ENCODE results near the gene FARS2. TPM values are rescaled to one million over a fixed set of nuclear protein-coding genes. Genes with fewer than 3 reads are reported as not detected.

The FARS2 gene
- total RNA-seq, 2 experiments from 2014 or later = 15.7 to 18.5 TPM

- ATAC-seq (no peak), DNase-seq (no peak)
- H3K9me3 Mint-ChIP-seq = no peaks in the 10 kb centered on the region
- no peak for TF ChIP-seq CTCF (IDR thresholded peaks at IDR 0.05)
- no peaks in the 10 kb centered on the region for H3K27me3 Mint-ChIP-seq
- H3K4me1 Mint-ChIP-seq (ENCODE audit: low read depth) = peaks cover 28% of the 10 kb centered on the region
- ChIA-PET CTCF (no interaction called here), POLR2A (no interaction called here)
- H3K27ac Mint-ChIP-seq = peak overlapping the region; percentile 23
- peak overlapping the region; percentile 7 for H3K4me3 Mint-ChIP-seq
- H3K36me3 Mint-ChIP-seq (ENCODE audit: low read depth) = no peaks in the 10 kb centered on the region
- intact Hi-C loops (cut with micrococcal nuclease) = no loop called here
Observed at GRCh38 chr6:5338177-5338960, 77.1 kb downstream of the FARS2 start.

GRCh38 chr6:5339786-5340185, 78.5 kb downstream of the FARS2 start:
- Mint-ChIP-seq H3K36me3 (ENCODE audit: low read depth) (no peaks in the 10 kb centered on the region), H3K4me1 (ENCODE audit: low read depth) (peaks cover 24% of the 10 kb centered on the region), H3K27ac (no peak overlapping the region), H3K4me3 (no peak overlapping the region), H3K9me3 (no peaks in the 10 kb centered on the region), H3K27me3 (no peaks in the 10 kb centered on the region)
- no peak for ATAC-seq
- POLR2A ChIA-PET = no interaction called here
- no peak for TF ChIP-seq CTCF (IDR thresholded peaks at IDR 0.05)
- intact Hi-C loops (cut with micrococcal nuclease) = no loop called here
- CTCF ChIA-PET = no interaction called here
- no peak for DNase-seq

- Mint-ChIP-seq H3K4me3 (no peak overlapping the region), H3K36me3 (ENCODE audit: low read depth) (peaks cover 3% of the 10 kb centered on the region), H3K27ac (no peak overlapping the region), H3K9me3 (no peaks in the 10 kb centered on the region), H3K4me1 (ENCODE audit: low read depth) (peaks cover 15% of the 10 kb centered on the region), H3K27me3 (no peaks in the 10 kb centered on the region)
- ATAC-seq (no peak), DNase-seq (no peak)
- intact Hi-C loops (cut with micrococcal nuclease) = no loop called here
- CTCF ChIA-PET = no interaction called here
- POLR2A ChIA-PET = no interaction called here
- no peak for TF ChIP-seq CTCF (IDR thresholded peaks at IDR 0.05)
Observed at GRCh38 chr6:5341845-5342244, 80.5 kb downstream of the FARS2 start.

- H3K4me1 Mint-ChIP-seq (ENCODE audit: low read depth) = peaks cover 9% of the 10 kb centered on the region
Observed at GRCh38 chr6:5343998-5344397, 82.7 kb downstream of the FARS2 start.

More at GRCh38 chr6:5343998-5344397, 82.7 kb downstream of the FARS2 start:
- Mint-ChIP-seq H3K27me3 (no peaks in the 10 kb centered on the region), H3K4me3 (no peak overlapping the region), H3K27ac (no peak overlapping the region), H3K9me3 (peaks cover 2% of the 10 kb centered on the region), H3K36me3 (ENCODE audit: low read depth) (peaks cover 17% of the 10 kb centered on the region)
- ATAC-seq = no peak
- intact Hi-C loops (cut with micrococcal nuclease) = no loop called here
- no peak for DNase-seq
- ChIA-PET POLR2A (no interaction called here), CTCF (interaction anchor here (1.5 kb wide), 1 partner anchor 138 kb away, joined by 3 read pairs; no protein-coding TSS in a partner anchor)
- TF ChIP-seq CTCF (IDR thresholded peaks at IDR 0.05) = no peak

Measured in activated CD8-positive, alpha-beta T cell treated with anti-CD3 and anti-CD28 coated beads for 36 hours (primary cell).